BE2C (cell line): ENCODE measurements around the gene MFAP3L.
A peak's percentile ranks its signal among the peaks of the same experiment; 100 is the strongest.
"Not testable (repeated sequence)": the region's sequence is repeated elsewhere in the genome, so short reads cannot be mapped to it uniquely, and the experiment has no call there.

Experiments used
- DNase-seq: peaks from one replicate; pipeline ENCODE4 v3.0.0-alpha.2; 2020
- H3K27me3 ChIP-seq: fragments of 250-450 bp; sonication (Bioruptor Pico); 2 replicates; pipeline ENCODE4 v1.5.1; 2020; ENCODE audit warnings: mild to moderate bottlenecking
- H3K36me3 ChIP-seq: fragments of 250-450 bp; sonication (Bioruptor Pico); 2 replicates; pipeline ENCODE4 v1.5.1; 2020; ENCODE audit warnings: mild to moderate bottlenecking
- H3K4me1 ChIP-seq: fragments of 250-450 bp; sonication (Bioruptor Pico); 2 replicates; pipeline ENCODE4 v1.5.1; 2020
- H3K4me3 ChIP-seq: 2 replicates; pipeline ENCODE4 v1.5.1; 2011; ENCODE audit warnings: low read depth, low read length
- H3K9me3 ChIP-seq: fragments of 250-450 bp; sonication (Bioruptor Pico); 2 replicates; pipeline ENCODE4 v1.5.1; 2020
- TF ChIP-seq, protein P1 (sequence below): IDR thresholded peaks from 2 replicates; pipeline ENCODE4 v1.5.1; 2012; ENCODE audit warnings: mild to moderate bottlenecking, low read depth, low read length

MFAP3L gene

DNA sequence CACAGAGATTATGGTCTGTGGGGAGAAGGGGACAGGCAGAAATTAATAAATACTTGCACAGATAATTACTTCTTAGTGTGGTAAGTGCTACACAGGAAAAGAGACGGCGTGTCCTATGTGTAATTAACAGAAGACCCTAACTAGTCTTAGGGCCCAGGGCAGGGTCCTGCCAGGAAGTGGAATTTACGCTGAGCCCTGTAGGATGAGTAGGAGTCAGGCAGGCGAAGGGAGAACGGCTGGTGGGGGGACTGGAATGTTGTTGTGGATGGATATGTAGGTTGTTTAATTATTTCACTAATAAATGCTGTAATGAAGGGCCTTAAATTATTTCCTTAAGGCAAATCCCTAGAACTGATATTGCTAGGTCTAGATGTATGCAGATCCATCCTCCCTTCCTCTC is 26.7 kb upstream of the MFAP3L start:
- no peak overlapping the region for H3K4me3 ChIP-seq
- H3K36me3 ChIP-seq = no peaks in the 10 kb centered on the region
- H3K9me3 ChIP-seq = no peaks in the 10 kb centered on the region
- no peaks in the 10 kb centered on the region for H3K27me3 ChIP-seq
- DNase-seq = no peak
- H3K4me1 ChIP-seq = no peaks in the 10 kb centered on the region
- TF ChIP-seq, protein P1, sequence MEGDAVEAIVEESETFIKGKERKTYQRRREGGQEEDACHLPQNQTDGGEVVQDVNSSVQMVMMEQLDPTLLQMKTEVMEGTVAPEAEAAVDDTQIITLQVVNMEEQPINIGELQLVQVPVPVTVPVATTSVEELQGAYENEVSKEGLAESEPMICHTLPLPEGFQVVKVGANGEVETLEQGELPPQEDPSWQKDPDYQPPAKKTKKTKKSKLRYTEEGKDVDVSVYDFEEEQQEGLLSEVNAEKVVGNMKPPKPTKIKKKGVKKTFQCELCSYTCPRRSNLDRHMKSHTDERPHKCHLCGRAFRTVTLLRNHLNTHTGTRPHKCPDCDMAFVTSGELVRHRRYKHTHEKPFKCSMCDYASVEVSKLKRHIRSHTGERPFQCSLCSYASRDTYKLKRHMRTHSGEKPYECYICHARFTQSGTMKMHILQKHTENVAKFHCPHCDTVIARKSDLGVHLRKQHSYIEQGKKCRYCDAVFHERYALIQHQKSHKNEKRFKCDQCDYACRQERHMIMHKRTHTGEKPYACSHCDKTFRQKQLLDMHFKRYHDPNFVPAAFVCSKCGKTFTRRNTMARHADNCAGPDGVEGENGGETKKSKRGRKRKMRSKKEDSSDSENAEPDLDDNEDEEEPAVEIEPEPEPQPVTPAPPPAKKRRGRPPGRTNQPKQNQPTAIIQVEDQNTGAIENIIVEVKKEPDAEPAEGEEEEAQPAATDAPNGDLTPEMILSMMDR = no peak

DNA sequence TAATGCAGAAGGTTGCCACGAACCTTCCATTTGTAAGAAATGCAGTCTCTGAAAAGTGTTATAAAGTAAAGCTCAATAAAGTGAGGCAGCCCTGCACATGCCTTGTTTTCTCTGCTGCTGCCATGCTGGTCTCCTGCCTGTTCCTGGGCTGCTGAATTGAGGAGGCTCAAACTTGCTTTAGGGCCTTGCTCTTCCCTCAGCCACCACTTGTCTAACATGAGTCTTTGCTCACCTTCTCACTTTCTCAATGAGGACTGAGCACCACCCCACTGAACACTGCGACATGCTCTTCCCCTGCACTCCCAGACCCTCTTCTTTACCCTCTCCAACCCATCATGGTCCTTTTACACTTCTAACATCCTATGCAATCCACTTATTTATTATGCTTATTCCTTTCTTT is 25.2 kb upstream of the MFAP3L start:
- H3K36me3 ChIP-seq = no peaks in the 10 kb centered on the region
- TF ChIP-seq, protein P1 = no peak
- no peak for DNase-seq
- no peak overlapping the region for H3K4me3 ChIP-seq
- H3K27me3 ChIP-seq = no peaks in the 10 kb centered on the region
- no peaks in the 10 kb centered on the region for H3K4me1 ChIP-seq
- no peaks in the 10 kb centered on the region for H3K9me3 ChIP-seq

GRCh38 chr4:170049766-170050165 is 23.6 kb upstream of the MFAP3L start:
- no peak overlapping the region for H3K4me3 ChIP-seq
- DNase-seq = no peak
- TF ChIP-seq, protein P1 = no peak

GRCh38 chr4:170047771-170048354 is 21.7 kb upstream of the MFAP3L start:
- Histone ChIP-seq H3K9me3 (no peaks in the 10 kb centered on the region), H3K4me3 (no peak overlapping the region)
- peak; percentile 61 for DNase-seq

More at GRCh38 chr4:170049766-170050165, 23.6 kb upstream of the MFAP3L start:
- Histone ChIP-seq H3K27me3 (no peaks in the 10 kb centered on the region), H3K36me3 (no peaks in the 10 kb centered on the region), H3K4me1 (no peaks in the 10 kb centered on the region), H3K9me3 (no peaks in the 10 kb centered on the region)

DNA sequence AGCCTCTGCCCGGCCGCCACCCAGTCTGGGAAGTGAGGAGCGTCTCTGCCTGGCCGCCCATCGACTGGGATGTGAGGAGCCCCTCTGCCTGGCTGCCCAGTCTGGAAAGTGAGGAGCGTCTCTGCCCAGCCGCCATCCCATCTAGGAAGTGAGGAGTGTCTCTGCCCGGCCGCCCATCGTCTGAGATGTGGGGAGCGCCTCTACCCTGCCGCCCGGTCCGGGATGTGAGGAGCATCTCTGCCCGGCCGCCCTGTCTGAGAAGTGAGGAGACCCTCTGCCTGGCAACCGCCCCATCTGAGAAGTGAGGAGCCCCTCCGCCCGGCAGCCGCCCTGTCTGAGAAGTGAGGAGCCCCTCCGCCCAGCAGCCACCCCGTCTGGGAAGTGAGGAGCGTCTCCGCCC is 20.0 kb upstream of the MFAP3L start:
- H3K36me3 ChIP-seq, H3K4me3 ChIP-seq, H3K27me3 ChIP-seq, DNase-seq, H3K9me3 ChIP-seq, H3K4me1 ChIP-seq: not testable (repeated sequence)

More at GRCh38 chr4:170047771-170048354, 21.7 kb upstream of the MFAP3L start:
- no peaks in the 10 kb centered on the region for H3K36me3 ChIP-seq
- H3K27me3 ChIP-seq = no peaks in the 10 kb centered on the region
- H3K4me1 ChIP-seq = no peaks in the 10 kb centered on the region
- TF ChIP-seq, protein P1 = peak; percentile 77

- Histone ChIP-seq H3K9me3 (no peaks in the 10 kb centered on the region), H3K4me1 (no peaks in the 10 kb centered on the region), H3K4me3 (no peak overlapping the region), H3K36me3 (no peaks in the 10 kb centered on the region), H3K27me3 (no peaks in the 10 kb centered on the region)
- TF ChIP-seq, protein P1 = no peak
- DNase-seq = no peak
Observed at GRCh38 chr4:170040031-170040680, 14.0 kb upstream of the MFAP3L start.
